GM19397 (cell line): Measurements from ENCODE around the gene SLC35B1.
"Not testable (repeated sequence)": the region's sequence is repeated elsewhere in the genome, so short reads cannot be mapped to it uniquely, and the experiment has no call there.

Experiments used
- ATAC-seq: cut with Tn5 transposase; IDR thresholded peaks from one replicate; pipeline ENCODE4 v1.9.1; 2021; ENCODE audit warnings: mild to moderate bottlenecking, moderate library complexity; ENCODE audit not compliant: unreplicated experiment

The SLC35B1 gene

DNA sequence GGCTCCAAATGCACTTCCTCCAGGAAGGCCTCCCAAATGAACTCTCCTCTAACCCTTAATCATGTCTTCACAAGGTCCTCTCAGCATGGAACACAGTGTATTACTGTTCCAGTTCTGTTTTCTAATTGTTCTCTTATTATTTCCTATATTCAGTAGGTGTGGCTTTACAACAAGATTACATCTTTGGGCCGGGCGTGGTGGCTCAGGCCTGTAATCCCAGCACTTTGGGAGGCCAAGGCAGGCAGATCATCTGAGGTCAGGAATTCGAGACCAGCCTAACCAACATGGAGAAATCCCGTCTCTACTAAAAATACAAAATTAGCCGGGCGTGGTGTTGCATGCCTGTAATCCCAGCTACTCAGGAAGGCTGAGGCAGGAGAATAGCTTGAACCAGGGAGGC is 34.1 kb downstream of the SLC35B1 start:
- ATAC-seq: not testable (repeated sequence)

DNA sequence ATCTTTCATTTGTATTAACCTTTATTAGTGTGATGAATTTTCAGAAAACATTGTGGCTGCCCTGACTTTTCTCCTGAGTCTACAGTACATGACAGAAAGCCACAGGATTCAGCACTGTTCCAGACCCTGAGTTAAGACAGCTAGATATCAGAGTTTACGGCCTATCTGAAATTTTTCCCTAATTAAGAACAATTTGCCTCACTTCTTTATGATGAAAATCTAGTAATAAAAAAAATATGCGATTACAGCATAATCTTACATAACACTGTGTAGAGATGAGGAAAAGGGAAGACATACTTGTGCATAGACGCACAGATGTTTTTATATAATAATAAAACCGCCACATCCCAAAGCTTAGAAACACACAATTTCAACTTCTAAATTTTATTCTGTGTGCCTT is 37.1 kb downstream of the SLC35B1 start:
- no peak for ATAC-seq

DNA sequence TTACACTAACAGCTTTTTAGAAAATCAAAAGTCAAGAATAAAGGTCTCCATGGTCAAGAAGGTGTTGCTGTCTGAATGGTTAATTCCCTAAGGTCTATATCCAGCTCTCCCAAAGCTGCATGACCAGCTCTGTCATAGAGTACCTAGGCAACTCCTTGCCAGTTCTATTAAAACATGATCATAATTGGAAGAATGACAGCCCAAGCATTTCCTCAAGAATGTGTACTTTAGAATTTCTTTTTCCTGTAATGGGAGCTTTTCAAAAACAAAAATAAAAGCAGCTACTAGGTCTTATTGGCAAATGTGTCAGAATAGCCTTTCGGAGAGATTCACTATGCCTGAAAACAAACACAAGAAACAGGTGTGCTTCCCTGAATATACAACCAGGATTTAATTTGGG is 37.8 kb downstream of the SLC35B1 start:
- no peak for ATAC-seq

DNA sequence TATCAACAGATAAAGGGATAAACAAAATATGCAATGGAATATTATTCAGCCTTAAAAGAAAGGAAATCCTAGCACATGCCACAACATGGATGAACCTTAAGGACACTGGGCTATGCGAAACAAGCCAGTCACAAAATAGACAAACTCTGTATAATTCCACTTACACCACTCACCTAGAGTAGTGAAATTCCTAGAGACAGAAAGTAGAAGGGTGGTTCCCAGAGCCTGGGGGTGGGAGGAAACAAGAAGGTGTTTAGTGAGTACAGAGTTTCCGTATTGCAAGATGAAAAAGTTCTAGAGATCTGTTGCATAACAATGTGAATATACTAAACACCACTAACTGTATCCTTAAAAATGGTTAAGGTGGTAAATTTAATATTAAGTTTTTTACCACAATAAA is 39.9 kb downstream of the SLC35B1 start:
- ATAC-seq: no peak

DNA sequence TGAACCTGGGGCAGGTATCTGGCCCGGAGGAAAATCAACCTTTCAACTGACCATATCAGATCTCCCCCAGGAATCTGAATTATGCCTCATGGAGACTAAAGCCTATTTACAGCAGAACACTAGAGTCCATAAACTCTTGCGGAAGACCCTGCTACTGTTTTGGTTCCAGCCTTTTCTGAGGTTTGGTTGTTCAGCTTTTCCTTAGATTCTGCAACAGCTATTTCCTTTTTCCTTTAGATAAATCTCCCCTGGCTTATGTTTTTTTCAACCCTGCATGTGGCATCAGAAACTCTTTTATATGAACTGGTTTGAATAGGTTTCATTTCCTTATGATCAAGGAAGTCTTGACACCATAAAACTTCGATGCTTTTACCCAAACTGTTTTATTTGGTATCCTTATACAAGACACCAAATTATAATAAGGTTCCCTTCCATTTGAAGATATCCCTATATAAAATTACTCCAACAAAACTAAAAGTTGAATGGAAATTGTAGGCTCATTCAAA is 43.0 kb downstream of the SLC35B1 start:
- ATAC-seq: no peak

DNA sequence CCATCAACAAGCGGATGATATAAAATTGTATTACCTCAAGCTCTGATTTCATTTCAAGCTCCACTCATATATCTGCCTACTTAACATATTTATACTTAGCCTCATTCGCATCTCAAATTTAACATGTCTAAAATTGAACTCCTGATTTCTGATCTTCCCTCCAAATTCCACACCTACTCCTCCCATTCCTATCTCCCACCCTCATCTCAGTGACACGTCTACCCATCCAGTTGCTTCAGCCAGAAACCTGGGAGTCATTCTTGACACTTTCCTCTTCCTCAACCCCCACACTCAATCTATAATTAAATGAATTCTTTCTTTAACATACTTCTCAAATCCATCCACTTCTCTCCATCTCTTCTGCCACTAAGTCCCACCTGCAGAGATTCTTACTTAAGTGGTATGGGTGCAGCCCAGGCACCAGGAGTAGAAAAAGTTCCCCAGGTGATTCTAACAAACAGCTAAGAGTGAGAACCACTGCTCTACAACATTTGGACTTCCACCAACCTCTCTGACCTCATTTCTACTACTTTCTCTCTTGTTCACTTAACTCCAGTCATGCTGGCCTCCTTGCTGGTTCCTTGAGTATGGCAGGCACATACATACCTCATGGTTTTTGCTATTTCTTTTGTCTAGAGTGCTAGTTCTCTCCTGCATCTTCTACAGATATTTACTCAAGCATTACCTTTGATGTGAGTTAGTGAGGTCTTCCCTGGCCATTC is 47.9 kb downstream of the SLC35B1 start:
- no peak for ATAC-seq

DNA sequence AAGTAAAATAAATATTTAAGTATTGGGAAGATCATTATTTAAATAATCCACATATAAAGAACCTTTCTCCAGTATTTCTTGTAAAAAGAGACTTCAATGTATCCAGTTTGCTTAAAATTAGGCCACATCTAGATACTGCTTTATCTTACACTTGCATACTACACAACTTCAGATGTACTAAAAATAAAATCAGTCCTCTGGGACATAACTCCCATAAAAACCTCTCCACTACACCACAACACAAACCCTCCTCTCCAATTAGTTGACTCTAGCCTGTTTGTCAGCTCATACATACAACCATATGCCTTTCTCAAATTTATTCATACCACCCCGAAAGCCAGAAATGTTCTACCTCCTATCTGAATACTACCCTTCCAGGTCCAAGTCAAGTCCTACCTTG is 51.5 kb downstream of the SLC35B1 start:
- no peak for ATAC-seq
